Neural progenitor cell (in vitro differentiated cells): ENCODE data around the gene ARHGEF11.

Source experiments
- CTCF ChIP-seq: fragments of 200-600 bp; sonication (generic); IDR thresholded peaks from 2 replicates; pipeline ENCODE4 v1.5.1; 2017; ENCODE audit warnings: antibody characterized with exemption, mild to moderate bottlenecking
- EZH2 ChIP-seq: fragments of 200-600 bp; sonication (generic); IDR thresholded peaks from 2 replicates; pipeline ENCODE4 v1.6.1; 2017; ENCODE audit warnings: antibody characterized with exemption, mild to moderate bottlenecking, moderate library complexity
- EZH2phosphoT487 ChIP-seq: fragments of 200-600 bp; sonication (generic); IDR thresholded peaks from 2 replicates; pipeline ENCODE4 v1.6.1; 2017; ENCODE audit warnings: antibody characterized with exemption

GRCh38 chr1:156927215-156928042 lies 118.1 kb downstream of the ARHGEF11 start:
- peak; percentile 96 for TF ChIP-seq EZH2
- peak; percentile 75 for TF ChIP-seq CTCF
- TF ChIP-seq EZH2phosphoT487, result peak; percentile 91
